HFF-Myc (cell line): ENCODE measurements around the gene PRXL2B.

ENCODE experiments used
- DNase-seq: peaks from one replicate; pipeline ENCODE4 v3.0.0-alpha.2; 2011; ENCODE audit warnings: low read depth; ENCODE audit errors: extremely low read depth
- H3K4me3 ChIP-seq: replicated peaks from 2 replicates; pipeline ENCODE4 v1.5.1; 2011; ENCODE audit warnings: low read depth, mild to moderate bottlenecking, control low read depth, low read length
- CTCF ChIP-seq: IDR thresholded peaks from 2 replicates; pipeline ENCODE4 v1.5.1; 2012; ENCODE audit warnings: mild to moderate bottlenecking, low read depth, low read length, control low read depth; ENCODE audit errors: missing control alignments

The PRXL2B gene

GRCh38 chr1:2610036-2610959, 23.7 kb downstream of the PRXL2B start:
- H3K4me3 ChIP-seq = no peak overlapping the region
- DNase-seq = no peak

GRCh38 chr1:2611031-2611501, 24.5 kb downstream of the PRXL2B start:
- H3K4me3 ChIP-seq = no peak overlapping the region
- no peak for TF ChIP-seq CTCF
- no peak for DNase-seq

More at GRCh38 chr1:2610036-2610959, 23.7 kb downstream of the PRXL2B start:
- no peak for TF ChIP-seq CTCF

- no peak for DNase-seq
- no peak overlapping the region for H3K4me3 ChIP-seq
- TF ChIP-seq CTCF = no peak
These were observed 25.3 kb downstream of the PRXL2B start for GRCh38 chr1:2611621-2612437.

- H3K4me3 ChIP-seq = no peak overlapping the region
- no peak for TF ChIP-seq CTCF
- DNase-seq = no peak
These were observed 26.2 kb downstream of the PRXL2B start for GRCh38 chr1:2612591-2613365.

- no peak for DNase-seq
- no peak for TF ChIP-seq CTCF
These were observed 27.6 kb downstream of the PRXL2B start for GRCh38 chr1:2614145-2614544.

GRCh38 chr1:2617971-2618470, 31.4 kb downstream of the PRXL2B start:
- no peak overlapping the region for H3K4me3 ChIP-seq
- DNase-seq = no peak
- no peak for TF ChIP-seq CTCF

More at GRCh38 chr1:2614145-2614544, 27.6 kb downstream of the PRXL2B start:
- H3K4me3 ChIP-seq = no peak overlapping the region
